GM19328 (cell line): ENCODE data around the gene RNF141.

Experiments used
- ATAC-seq: cut with Tn5 transposase; IDR thresholded peaks from one replicate; pipeline ENCODE4 v1.9.1; 2021; ENCODE audit warnings: mild to moderate bottlenecking, moderate library complexity; ENCODE audit not compliant: unreplicated experiment

The RNF141 gene

GRCh38 chr11:10524471-10524870, 16.5 kb downstream of the RNF141 start:
- ATAC-seq, result no peak

GRCh38 chr11:10522921-10523320, 18.1 kb downstream of the RNF141 start:
- ATAC-seq, result no peak

- no peak for ATAC-seq
Observed at GRCh38 chr11:10522276-10522675, 18.7 kb downstream of the RNF141 start.

GRCh38 chr11:10520562-10520961, 20.4 kb downstream of the RNF141 start:
- ATAC-seq, result no peak

- no peak for ATAC-seq
Observed at GRCh38 chr11:10519630-10520029, 21.4 kb downstream of the RNF141 start.

- no peak for ATAC-seq
Observed at GRCh38 chr11:10518891-10519290, 22.1 kb downstream of the RNF141 start.

- ATAC-seq, result no peak
Observed at GRCh38 chr11:10518123-10518522, 22.9 kb downstream of the RNF141 start.

GRCh38 chr11:10515418-10515817, 25.6 kb downstream of the RNF141 start:
- ATAC-seq, result no peak

GRCh38 chr11:10514709-10515108, 26.3 kb downstream of the RNF141 start:
- no peak for ATAC-seq

- ATAC-seq, result no peak
Observed at GRCh38 chr11:10514202-10514601, 26.8 kb downstream of the RNF141 start.

GRCh38 chr11:10511181-10511621, 29.8 kb downstream of the RNF141 start:
- no peak for ATAC-seq

GRCh38 chr11:10506008-10506370, 35.0 kb downstream of the RNF141 start:
- no peak for ATAC-seq

GRCh38 chr11:10505278-10506007, 35.5 kb downstream of the RNF141 start:
- no peak for ATAC-seq

GRCh38 chr11:10504490-10504889, 36.5 kb downstream of the RNF141 start:
- no peak for ATAC-seq

GRCh38 chr11:10503777-10504480, 37.1 kb downstream of the RNF141 start:
- ATAC-seq, result no peak

- no peak for ATAC-seq
Observed at GRCh38 chr11:10503221-10503620, 37.8 kb downstream of the RNF141 start.

- ATAC-seq, result no peak
Observed at GRCh38 chr11:10502770-10503169, 38.2 kb downstream of the RNF141 start.

GRCh38 chr11:10502065-10502680, 38.8 kb downstream of the RNF141 start:
- ATAC-seq, result no peak

GRCh38 chr11:10500757-10501684, 40.0 kb downstream of the RNF141 start:
- ATAC-seq, result no peak

- ATAC-seq, result no peak
Observed at GRCh38 chr11:10499874-10500601, 40.9 kb downstream of the RNF141 start.
